NCI-H1436 (cell line): ENCODE results near the gene EDEM3.
"Not testable (repeated sequence)": the region's sequence is repeated elsewhere in the genome, so short reads cannot be mapped to it uniquely, and the experiment has no call there.

Experiments used
- DNase-seq: peaks from one replicate; lab custom pipeline; 2025; lab: John Stamatoyannopoulos, UW

Gene EDEM3

DNA sequence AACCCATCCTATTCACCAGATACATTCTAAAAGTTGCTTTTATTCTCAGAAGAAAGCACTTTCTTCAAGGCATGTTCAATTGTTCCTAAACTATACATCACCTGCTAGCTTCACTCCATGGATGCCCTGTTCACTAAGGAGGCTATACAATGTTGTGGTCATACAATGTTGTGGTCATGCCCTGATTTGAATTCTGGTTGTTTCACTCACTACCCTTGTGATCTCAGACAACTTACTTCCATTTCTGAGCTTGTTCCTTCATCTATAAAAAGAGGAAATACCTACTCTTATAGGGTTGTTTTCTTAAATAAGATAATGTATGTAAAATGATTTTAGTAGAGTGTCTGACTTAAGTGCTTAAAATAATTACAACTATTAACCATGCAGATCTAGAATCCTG, 19.7 kb downstream of the EDEM3 start:
- DNase-seq, result no peak

- DNase-seq, result no peak
Measured at GRCh38 chr1:184724843-184725242, 29.8 kb downstream of the EDEM3 start.

DNA sequence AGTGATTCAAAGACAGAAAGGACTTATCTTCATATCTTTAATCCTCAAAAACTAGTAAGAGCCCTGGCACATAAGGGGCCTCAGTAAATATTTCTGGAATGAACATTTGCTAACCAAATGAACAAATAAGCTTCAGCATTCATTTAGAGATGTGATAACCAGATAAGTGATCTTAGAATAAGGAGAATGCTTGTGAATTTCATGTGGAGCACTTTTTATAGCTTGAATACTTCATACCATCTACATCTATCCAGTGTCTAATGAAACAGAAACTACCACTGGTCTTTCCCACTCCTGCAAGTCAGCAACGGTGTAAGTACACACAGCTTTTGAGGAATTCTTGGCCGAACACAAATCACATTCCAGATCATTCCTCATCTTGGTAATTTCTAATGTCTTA, 38.5 kb downstream of the EDEM3 start:
- DNase-seq, result no peak

GRCh38 chr1:184709418-184709817, 45.2 kb downstream of the EDEM3 start:
- no peak for DNase-seq

DNA sequence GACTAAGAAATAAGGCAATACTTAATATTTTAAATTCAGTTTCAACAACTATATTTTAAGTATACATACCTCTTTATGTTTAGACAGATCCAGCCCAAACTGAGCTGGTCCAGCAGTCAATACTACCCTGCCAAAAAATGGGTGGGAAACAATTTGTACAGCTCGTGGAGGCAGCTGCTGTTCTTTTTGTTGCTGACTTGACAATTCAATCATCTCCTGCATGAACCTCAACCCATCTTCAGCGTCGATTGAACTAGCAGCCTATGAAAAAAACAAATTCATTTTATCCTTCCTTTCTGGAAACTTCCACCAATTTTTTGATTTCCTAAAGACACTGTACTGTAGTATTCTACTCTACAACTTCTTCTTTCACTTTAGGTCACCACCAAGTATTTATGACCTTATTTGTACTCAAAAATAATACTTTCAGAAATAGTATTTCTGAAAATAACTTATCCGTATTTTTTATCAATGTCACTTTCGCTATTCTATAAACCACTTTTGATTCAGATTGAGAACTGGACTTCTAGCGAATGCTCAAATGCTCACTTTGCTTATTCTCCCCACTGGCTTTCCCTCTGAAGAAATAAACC, 46.5 kb downstream of the EDEM3 start:
- no peak for DNase-seq

DNA sequence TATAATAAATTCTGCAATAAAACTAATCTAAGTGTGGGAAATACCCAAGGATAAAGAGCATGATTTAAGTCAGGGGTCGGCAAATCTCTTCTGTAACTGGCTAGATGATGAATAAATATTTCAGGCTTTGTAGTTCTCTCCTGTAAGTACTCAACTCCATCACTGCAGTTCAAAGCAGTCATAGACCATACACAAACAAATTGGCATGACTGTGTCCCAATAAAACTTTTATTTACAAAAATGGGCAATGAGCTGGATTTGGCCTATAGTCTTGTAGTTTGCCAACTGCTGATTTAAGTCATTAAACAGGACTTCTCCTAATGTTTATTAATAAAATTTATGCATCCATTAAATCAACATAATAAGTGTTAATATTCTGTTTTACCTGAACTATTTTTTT, 49.4 kb downstream of the EDEM3 start:
- no peak for DNase-seq

GRCh38 chr1:184701816-184702215, 52.8 kb downstream of the EDEM3 start:
- DNase-seq, result no peak

- no peak for DNase-seq
Measured at GRCh38 chr1:184698969-184699368, 55.7 kb downstream of the EDEM3 start.

- DNase-seq, result no peak
Measured at GRCh38 chr1:184698016-184698415, 56.6 kb downstream of the EDEM3 start.

- DNase-seq, result no peak
Measured at GRCh38 chr1:184696403-184696802, 58.3 kb downstream of the EDEM3 start.

- DNase-seq, result no peak
Measured at GRCh38 chr1:184695023-184695422, 59.6 kb downstream of the EDEM3 start.

GRCh38 chr1:184693011-184693410, 61.6 kb downstream of the EDEM3 start:
- no peak for DNase-seq

DNA sequence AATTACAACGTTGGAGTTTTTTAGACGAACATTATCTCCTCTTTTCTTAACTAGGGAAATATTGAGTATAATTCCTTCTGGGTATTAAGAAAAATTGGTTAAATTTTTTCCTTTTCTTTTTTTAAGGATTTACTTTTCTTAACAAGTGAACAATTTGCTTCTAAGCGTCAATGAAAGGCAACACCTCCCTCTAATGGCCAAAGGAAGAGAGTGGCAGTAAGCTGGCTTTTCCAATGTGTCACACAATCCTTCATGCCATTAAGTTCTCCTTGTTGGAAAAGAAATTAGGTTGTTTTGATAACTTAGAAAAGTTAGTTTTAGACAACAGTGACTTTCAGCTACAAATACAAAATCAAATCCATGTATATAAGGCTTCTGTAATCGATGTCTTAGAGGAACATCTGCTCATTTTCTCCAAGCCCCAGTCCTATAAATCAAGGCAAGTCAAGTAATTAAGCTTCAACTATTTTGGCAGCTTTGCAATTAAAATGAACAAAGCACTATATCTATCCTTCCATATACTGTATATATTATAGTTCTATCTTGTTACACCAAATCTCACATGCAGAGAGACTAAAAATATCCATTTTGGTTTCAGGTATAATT, 62.8 kb downstream of the EDEM3 start:
- no peak for DNase-seq

- no peak for DNase-seq
Measured at GRCh38 chr1:184686540-184686939, 68.1 kb downstream of the EDEM3 start.

GRCh38 chr1:184685116-184685515, 69.5 kb downstream of the EDEM3 start:
- no peak for DNase-seq

DNA sequence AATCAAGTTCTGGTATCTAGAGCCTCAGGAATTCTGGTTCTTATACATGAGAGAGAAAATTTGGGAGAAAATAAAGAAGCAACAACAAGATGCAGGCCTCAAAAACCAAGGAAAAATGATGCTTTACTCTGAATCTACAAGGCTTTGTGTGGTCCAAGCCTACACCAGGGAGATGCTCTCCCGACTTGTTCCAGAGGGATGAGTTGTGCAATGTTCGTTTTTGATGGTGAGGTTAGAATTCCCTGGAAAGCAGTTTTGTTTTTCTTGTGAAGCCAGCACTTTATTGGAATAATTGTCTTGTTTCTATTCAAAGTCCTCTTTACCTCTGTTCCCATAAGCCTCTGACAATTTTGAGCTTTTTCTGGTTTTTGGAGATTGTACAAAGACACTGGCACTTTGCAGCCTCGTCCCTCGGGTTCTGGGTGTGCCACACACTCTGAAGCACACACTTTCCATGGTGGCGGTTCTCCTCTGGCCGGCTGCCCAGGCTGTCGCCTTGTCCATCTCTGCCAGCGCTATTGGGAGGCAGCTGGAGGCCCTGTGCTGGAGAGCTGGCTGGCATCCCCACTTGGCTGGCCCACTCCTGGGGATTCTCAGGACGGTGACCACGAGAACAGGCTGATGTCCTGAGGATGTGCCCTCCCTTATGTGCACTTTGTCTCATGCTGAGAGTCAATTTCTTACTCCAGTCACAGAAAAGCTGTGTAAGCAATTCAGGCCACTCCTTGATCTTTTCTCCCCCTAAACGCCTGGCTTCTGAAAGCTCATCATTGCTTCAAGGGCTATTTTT, 70.2 kb downstream of the EDEM3 start:
- no peak for DNase-seq

DNA sequence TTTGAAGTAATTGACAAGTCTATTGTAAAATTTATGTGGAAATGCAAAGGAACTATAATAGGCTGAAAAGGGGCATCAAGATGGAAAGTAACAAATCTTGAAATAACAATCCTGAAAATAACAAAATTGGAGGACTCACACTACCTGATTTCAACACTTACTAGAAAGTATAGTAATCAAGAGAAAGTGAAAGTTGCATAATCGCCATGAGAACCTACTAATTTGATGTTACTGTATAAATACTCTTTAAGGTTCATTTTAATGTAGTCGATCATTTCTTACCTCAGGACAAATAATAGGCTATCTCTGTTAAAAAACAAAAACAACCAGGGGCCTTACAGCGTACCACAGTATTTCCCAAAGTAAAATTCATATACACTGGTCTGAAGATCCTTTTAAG, 71.7 kb downstream of the EDEM3 start:
- DNase-seq, result no peak

- DNase-seq, result not testable (repeated sequence)
Measured at GRCh38 chr1:184680611-184681225, 73.9 kb downstream of the EDEM3 start.

GRCh38 chr1:184679472-184679871, 75.2 kb downstream of the EDEM3 start:
- DNase-seq, result not testable (repeated sequence)

- DNase-seq, result no peak
Measured at GRCh38 chr1:184677344-184677743, 77.3 kb downstream of the EDEM3 start.

DNA sequence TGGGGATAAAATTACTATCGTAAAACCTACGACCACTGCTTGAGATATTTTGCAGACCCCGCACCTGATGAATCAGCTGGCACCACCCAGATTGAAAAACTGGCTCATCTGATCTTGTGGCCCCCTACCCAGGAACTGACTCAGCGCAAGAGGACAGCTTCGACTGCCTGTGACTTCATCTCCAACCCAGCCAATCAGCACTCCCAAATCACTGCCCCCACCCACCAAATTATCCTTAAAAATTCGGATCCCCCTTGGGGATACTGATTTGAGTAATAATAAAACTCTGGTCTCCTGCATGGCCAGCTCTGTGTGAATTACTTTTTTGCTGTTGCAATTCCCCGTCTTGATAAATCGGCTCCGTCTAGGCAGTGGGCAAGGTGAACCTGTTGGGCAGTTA, 81.4 kb downstream of the EDEM3 start:
- no peak for DNase-seq

DNA sequence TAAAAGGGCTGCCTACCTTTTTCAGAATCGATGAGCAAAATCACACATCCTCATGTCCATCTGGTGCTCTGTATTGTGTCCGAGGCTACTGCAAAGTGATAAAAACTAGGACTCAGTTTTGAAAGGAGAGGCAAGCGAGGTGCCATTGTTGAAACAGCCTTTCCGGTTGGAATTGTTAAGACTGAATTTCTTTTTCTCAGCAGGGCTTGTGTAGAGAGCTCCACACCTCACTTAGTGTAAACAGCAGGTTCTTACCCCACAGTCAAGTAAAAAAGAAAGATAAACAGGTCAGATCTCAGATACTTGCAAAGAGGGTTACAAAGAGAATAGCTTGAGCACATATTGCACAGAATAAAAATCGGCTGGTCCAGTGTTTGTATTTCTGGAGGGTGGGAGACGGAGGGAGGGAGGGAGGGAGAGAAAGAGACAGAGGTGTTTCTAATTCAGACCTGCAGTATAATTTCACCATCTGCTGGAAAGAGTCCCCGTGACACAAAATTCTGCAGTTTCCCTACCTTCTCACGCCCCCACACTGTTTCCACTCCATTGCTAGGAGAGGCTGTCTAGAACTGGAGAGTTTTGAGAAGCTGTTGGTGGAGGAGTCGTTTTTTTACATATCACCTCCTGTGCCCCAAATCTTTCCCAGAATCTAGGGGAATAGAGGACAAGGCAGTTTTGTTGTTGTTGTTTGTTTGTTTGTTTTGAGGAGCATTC, 82.5 kb downstream of the EDEM3 start:
- no peak for DNase-seq
